Neural cell (in vitro differentiated cells): ENCODE measurements around the gene MINDY2. TPM values are rescaled to one million over a fixed set of nuclear protein-coding genes. Genes with fewer than 3 reads are reported as not detected.

Experiments
- H2AFZ ChIP-seq: fragments of 200-600, 300-800 bp; sonication (generic), shearing (Covaris generic); 2 replicates; pipeline ENCODE4 v1.6.0; 2014; ENCODE audit warnings: low read depth, mild to moderate bottlenecking, antibody characterized with exemption, low read length, moderate library complexity
- H3F3A ChIP-seq: fragments of 200-600 bp; shearing (Covaris generic); 2 replicates; pipeline ENCODE4 v1.6.1; 2016; ENCODE audit warnings: mild to moderate bottlenecking, moderate library complexity, mixed read lengths, antibody characterized with exemption, low read length; ENCODE audit not compliant: insufficient read depth, poor library complexity, severe bottlenecking
- H3K27ac ChIP-seq: fragments of 200-600, 300-800 bp; sonication (generic), shearing (Covaris generic); 2 replicates; pipeline ENCODE4 v1.5.1; 2014; ENCODE audit warnings: mild to moderate bottlenecking, low read length, moderate library complexity
- H3K27me3 ChIP-seq: fragments of 300-800, 200-600 bp; sonication (generic), shearing (Covaris generic); 2 replicates; pipeline ENCODE4 v1.6.0; 2014; ENCODE audit warnings: mild to moderate bottlenecking, low read depth, low read length, moderate library complexity; ENCODE audit not compliant: insufficient read depth
- H3K36me3 ChIP-seq: fragments of 300-800, 200-600 bp; sonication (generic), shearing (Covaris generic); 2 replicates; pipeline ENCODE4 v1.5.1; 2014; ENCODE audit warnings: mild to moderate bottlenecking, antibody characterized with exemption, low read length, moderate library complexity; ENCODE audit not compliant: insufficient read depth
- H3K4me2 ChIP-seq: fragments of 300-800, 200-600 bp; sonication (generic), shearing (Covaris generic); 2 replicates; pipeline ENCODE4 v1.6.0; 2014; ENCODE audit warnings: mild to moderate bottlenecking, low read length
- H3K4me3 ChIP-seq: fragments of 300-800, 200-600 bp; sonication (generic), shearing (Covaris generic); 2 replicates; pipeline ENCODE4 v1.5.1; 2014; ENCODE audit warnings: mild to moderate bottlenecking, low read length, moderate library complexity
- H3K79me2 ChIP-seq: fragments of 200-600 bp; shearing (Covaris generic); replicated peaks from 2 replicates; pipeline ENCODE4 v1.6.0; 2014; ENCODE audit warnings: mild to moderate bottlenecking, low read length, moderate library complexity; ENCODE audit not compliant: insufficient read depth
- H3K9ac ChIP-seq: fragments of 300-800, 200-600 bp; sonication (generic), shearing (Covaris generic); 2 replicates; pipeline ENCODE4 v1.6.1; 2016; ENCODE audit warnings: mild to moderate bottlenecking, low read length, mixed read lengths
- H3K9me2 ChIP-seq: fragments of 200-600 bp; shearing (Covaris generic); 2 replicates; pipeline ENCODE4 v1.6.1; 2016; ENCODE audit warnings: mild to moderate bottlenecking, low read length, mixed read lengths; ENCODE audit not compliant: insufficient read depth
- H3K9me3 ChIP-seq: fragments of 200-600, 300-800 bp; sonication (generic), shearing (Covaris generic); 2 replicates; pipeline ENCODE4 v1.6.1; 2016; ENCODE audit warnings: mild to moderate bottlenecking, mixed run types, low read length, moderate library complexity, mixed read lengths
- H4K20me1 ChIP-seq: fragments of 200-600 bp; shearing (Covaris generic); 2 replicates; pipeline ENCODE4 v1.6.1; 2016; ENCODE audit warnings: mild to moderate bottlenecking, mixed run types; ENCODE audit not compliant: insufficient read depth
- EP300 ChIP-seq: fragments of 450-650 bp; conservative IDR thresholded peaks from 2 replicates; pipeline ENCODE4 v1.6.1; 2014; ENCODE audit warnings: antibody characterized with exemption, mild to moderate bottlenecking, moderate library complexity; ENCODE audit not compliant: poor library complexity, severe bottlenecking
- EZH2 ChIP-seq: fragments of 200-600, 300-800 bp; shearing (Covaris generic), sonication (generic); IDR thresholded peaks from 2 replicates; pipeline ENCODE4 v1.6.1; 2014; ENCODE audit warnings: antibody characterized with exemption, low read length, borderline replicate concordance, mild to moderate bottlenecking; ENCODE audit not compliant: insufficient read depth, poor library complexity, severe bottlenecking
- MXI1 ChIP-seq: fragments of 450-650 bp; conservative IDR thresholded peaks from 2 replicates; pipeline ENCODE4 v1.6.1; 2014; ENCODE audit warnings: antibody characterized with exemption, mild to moderate bottlenecking; ENCODE audit not compliant: poor library complexity, severe bottlenecking
- POLR2AphosphoS5 ChIP-seq: IDR thresholded peaks from 2 replicates; pipeline ENCODE4 v1.6.1; 2012
- RAD21 ChIP-seq: fragments of 450-650 bp; conservative IDR thresholded peaks from 2 replicates; pipeline ENCODE4 v1.6.1; 2014; ENCODE audit warnings: antibody characterized with exemption, mild to moderate bottlenecking, moderate library complexity
- SMC3 ChIP-seq: fragments of 450-650 bp; conservative IDR thresholded peaks from 2 replicates; pipeline ENCODE4 v1.6.1; 2014; ENCODE audit warnings: antibody characterized with exemption, mild to moderate bottlenecking, moderate library complexity; ENCODE audit not compliant: poor library complexity
- TAF1 ChIP-seq: IDR thresholded peaks from 2 replicates; pipeline ENCODE4 v1.6.1; 2012; ENCODE audit warnings: low read depth
- polyA plus RNA-seq: library from polyadenylated mRNA; depleted of rRNA; stranded (reverse); fragments of >200 nt; gene quantifications from 2 replicates; pipeline ENCODE4 v1.2.3, GENCODE V29; 2014
- TF ChIP-seq, protein P1 (sequence below): fragments of 450-650 bp; IDR thresholded peaks from 2 replicates; pipeline ENCODE4 v1.5.1; 2014; ENCODE audit warnings: antibody characterized with exemption, mild to moderate bottlenecking, moderate library complexity; ENCODE audit not compliant: poor library complexity, severe bottlenecking
- TF ChIP-seq, protein P2 (sequence below): IDR thresholded peaks from 2 replicates; pipeline ENCODE4 v1.6.1; 2012; ENCODE audit warnings: borderline replicate concordance

Gene MINDY2
- polyA plus RNA-seq, 1 donor from 2014 or later = 22.8 TPM

DNA sequence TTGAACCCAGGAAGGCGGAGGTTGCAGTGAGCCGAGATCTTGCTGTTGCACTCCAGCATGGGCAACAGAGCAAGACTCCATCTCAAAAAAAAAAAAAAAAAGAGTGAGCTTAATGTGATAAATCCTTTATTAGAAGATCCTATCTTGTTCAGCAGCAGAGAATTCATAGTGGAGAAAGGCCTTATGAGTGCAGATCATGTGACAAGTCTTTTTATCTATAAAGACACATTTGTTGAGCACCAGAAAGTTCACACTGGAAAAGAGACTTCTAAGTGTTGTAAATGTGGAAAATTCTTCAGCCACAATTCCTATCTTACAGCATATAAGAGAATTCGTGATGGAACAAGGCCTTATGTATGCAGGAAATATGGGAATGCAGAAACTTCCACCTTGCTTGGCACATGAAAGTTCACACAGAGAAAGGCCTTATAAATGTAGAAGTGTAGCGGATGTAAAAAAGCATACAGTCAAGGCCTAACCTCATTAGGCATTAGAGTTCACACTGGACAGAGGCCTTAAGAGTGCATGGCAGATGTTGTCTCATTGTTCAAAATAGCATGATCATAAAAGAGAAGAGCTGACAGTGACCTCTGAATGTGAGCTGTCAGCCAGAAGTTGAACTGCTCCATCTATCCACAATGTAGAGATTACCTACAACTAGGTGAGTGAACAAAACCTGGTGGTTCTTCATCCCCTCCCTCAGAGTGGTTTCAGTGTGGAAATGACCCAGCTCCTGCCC, 38.3 kb upstream of the MINDY2 start:
- no peak overlapping the region for H3K4me3 ChIP-seq
- H3K79me2 ChIP-seq = peaks cover 73% of the 10 kb centered on the region
- H4K20me1 ChIP-seq = no peaks in the 10 kb centered on the region
- H3F3A ChIP-seq = no peaks in the 10 kb centered on the region
- H3K4me2 ChIP-seq = no peak overlapping the region
- H3K27ac ChIP-seq = no peak overlapping the region
- no peak overlapping the region for H3K9ac ChIP-seq
- TF ChIP-seq, protein P1, sequence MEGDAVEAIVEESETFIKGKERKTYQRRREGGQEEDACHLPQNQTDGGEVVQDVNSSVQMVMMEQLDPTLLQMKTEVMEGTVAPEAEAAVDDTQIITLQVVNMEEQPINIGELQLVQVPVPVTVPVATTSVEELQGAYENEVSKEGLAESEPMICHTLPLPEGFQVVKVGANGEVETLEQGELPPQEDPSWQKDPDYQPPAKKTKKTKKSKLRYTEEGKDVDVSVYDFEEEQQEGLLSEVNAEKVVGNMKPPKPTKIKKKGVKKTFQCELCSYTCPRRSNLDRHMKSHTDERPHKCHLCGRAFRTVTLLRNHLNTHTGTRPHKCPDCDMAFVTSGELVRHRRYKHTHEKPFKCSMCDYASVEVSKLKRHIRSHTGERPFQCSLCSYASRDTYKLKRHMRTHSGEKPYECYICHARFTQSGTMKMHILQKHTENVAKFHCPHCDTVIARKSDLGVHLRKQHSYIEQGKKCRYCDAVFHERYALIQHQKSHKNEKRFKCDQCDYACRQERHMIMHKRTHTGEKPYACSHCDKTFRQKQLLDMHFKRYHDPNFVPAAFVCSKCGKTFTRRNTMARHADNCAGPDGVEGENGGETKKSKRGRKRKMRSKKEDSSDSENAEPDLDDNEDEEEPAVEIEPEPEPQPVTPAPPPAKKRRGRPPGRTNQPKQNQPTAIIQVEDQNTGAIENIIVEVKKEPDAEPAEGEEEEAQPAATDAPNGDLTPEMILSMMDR = no peak
- TF ChIP-seq MXI1 (no peak), EZH2 (no peak), TAF1 (no peak)
- TF ChIP-seq, protein P2, sequence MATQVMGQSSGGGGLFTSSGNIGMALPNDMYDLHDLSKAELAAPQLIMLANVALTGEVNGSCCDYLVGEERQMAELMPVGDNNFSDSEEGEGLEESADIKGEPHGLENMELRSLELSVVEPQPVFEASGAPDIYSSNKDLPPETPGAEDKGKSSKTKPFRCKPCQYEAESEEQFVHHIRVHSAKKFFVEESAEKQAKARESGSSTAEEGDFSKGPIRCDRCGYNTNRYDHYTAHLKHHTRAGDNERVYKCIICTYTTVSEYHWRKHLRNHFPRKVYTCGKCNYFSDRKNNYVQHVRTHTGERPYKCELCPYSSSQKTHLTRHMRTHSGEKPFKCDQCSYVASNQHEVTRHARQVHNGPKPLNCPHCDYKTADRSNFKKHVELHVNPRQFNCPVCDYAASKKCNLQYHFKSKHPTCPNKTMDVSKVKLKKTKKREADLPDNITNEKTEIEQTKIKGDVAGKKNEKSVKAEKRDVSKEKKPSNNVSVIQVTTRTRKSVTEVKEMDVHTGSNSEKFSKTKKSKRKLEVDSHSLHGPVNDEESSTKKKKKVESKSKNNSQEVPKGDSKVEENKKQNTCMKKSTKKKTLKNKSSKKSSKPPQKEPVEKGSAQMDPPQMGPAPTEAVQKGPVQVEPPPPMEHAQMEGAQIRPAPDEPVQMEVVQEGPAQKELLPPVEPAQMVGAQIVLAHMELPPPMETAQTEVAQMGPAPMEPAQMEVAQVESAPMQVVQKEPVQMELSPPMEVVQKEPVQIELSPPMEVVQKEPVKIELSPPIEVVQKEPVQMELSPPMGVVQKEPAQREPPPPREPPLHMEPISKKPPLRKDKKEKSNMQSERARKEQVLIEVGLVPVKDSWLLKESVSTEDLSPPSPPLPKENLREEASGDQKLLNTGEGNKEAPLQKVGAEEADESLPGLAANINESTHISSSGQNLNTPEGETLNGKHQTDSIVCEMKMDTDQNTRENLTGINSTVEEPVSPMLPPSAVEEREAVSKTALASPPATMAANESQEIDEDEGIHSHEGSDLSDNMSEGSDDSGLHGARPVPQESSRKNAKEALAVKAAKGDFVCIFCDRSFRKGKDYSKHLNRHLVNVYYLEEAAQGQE = no peak
- no peaks in the 10 kb centered on the region for H3K9me3 ChIP-seq
- H2AFZ ChIP-seq = no peak overlapping the region
- H3K9me2 ChIP-seq = no peaks in the 10 kb centered on the region
- H3K27me3 ChIP-seq = no peaks in the 10 kb centered on the region
- H3K36me3 ChIP-seq = no peaks in the 10 kb centered on the region

DNA sequence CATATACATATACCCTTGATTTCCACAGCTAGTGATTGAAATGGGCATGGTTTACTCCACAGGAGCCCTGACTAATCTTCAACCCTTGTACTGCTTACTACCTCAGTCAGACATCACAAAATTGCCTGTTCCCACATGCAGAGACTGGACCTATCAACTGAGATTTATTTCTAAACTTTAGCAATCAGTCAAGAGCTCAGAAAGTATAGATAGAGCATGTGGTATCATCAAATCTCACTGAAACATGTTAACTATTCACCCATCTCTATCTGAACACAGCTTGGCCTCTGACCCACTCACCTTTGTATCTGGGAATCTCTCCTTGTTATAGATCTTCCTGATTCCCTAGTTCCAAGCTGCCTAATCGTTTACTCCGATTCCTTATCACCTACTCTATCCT, 36.2 kb upstream of the MINDY2 start:
- Histone ChIP-seq H3K4me2 (no peak overlapping the region), H3F3A (no peaks in the 10 kb centered on the region), H3K9me2 (no peaks in the 10 kb centered on the region), H4K20me1 (no peaks in the 10 kb centered on the region), H3K27me3 (no peaks in the 10 kb centered on the region), H3K4me3 (no peak overlapping the region), H3K9ac (no peak overlapping the region), H3K79me2 (peaks cover 77% of the 10 kb centered on the region), H3K27ac (no peak overlapping the region), H2AFZ (no peak overlapping the region), H3K36me3 (no peaks in the 10 kb centered on the region), H3K9me3 (no peaks in the 10 kb centered on the region)
- TF ChIP-seq EP300 (no peak), SMC3 (no peak), RAD21 (no peak), TAF1 (no peak), POLR2AphosphoS5 (no peak), MXI1 (no peak), EZH2 (no peak)
- TF ChIP-seq, protein P2 = no peak
- TF ChIP-seq, protein P1 = no peak
